K562 (cell line): ENCODE data around the gene PRKAR1B. TPM values are rescaled to one million over a fixed set of nuclear protein-coding genes. Genes with fewer than 3 reads are reported as not detected.
"Not testable (repeated sequence)": the region's sequence is repeated elsewhere in the genome, so short reads cannot be mapped to it uniquely, and the experiment has no call there.

Source experiments
- ATAC-seq: fragments of 200-7000 bp; cut with Tn5 transposase; 3 replicates; pipeline ENCODE4 v1.9.1; 2020; ENCODE audit warnings: moderate library complexity
- BruUV-seq: library from RNA; stranded (reverse); fragments of 400-500 nt; replicated peaks from 2 replicates; lab custom pipeline; 2021; lab: Mats Ljungman, UMichigan
- CTCF ChIA-PET: fragments of 300-600 bp; formaldehyde crosslinking; extraction: SDS; loops from one replicate; lab custom pipeline; 2021; ENCODE audit warnings: low intra/inter-chr PET ratio; lab: Yijun Ruan, JAX
- POLR2A ChIA-PET: fragments of 300-600, 350-650 bp; sonication (Branson Sonifier 250); formaldehyde crosslinking; extraction: SDS; loops from one replicate; lab custom pipeline; 2021; ENCODE audit warnings: antibody characterized with exemption, inconsistent platforms; lab: Yijun Ruan, JAX
- DNase-seq, 4 experiments: peaks; one replicate each; pipeline versions ENCODE4 v3.0.0 to v3.0.0-alpha.2; 2011 to 2018; ENCODE audit warnings: low spot score in 3 of 4, mixed read lengths in 3 of 4; ENCODE audit errors: extremely low read depth in 1 of 4
- FAIRE-seq: peaks from 2 replicates; lab custom pipeline; 2011; peaks lifted over from hg19 to GRCh38; lab: Jason Lieb, UNC
- H2AFZ ChIP-seq: 2 replicates; pipeline ENCODE4 v1.6.0; 2011; ENCODE audit warnings: low read depth, low read length, control low read depth, inconsistent platforms
- H3K27ac ChIP-seq: fragments of 200-600 bp; 3 replicates; pipeline ENCODE4 v1.8.0; 2011; ENCODE audit warnings: low read depth, mild to moderate bottlenecking, control low read depth, inconsistent platforms, low read length, moderate library complexity, mixed read lengths; ENCODE audit errors: extremely low read depth
- H3K27me3 ChIP-seq, 2 experiments: fragments of 300-600 bp in 1 of 2; 2 replicates in 1 of 2; 3 replicates in 1 of 2; pipeline versions ENCODE4 v1.6.0 to v1.8.0; 2011; ENCODE audit warnings: inconsistent platforms in 2 of 2, low read length in 2 of 2, mild to moderate bottlenecking in 1 of 2, mixed read lengths in 1 of 2, moderate library complexity in 1 of 2; ENCODE audit not compliant: control insufficient read depth in 2 of 2, insufficient read depth in 2 of 2
- H3K36me3 ChIP-seq: fragments of 300-600 bp; 3 replicates; pipeline ENCODE4 v1.8.0; 2011; ENCODE audit warnings: mild to moderate bottlenecking, low read length, inconsistent platforms; ENCODE audit not compliant: control insufficient read depth, insufficient read depth
- H3K4me1 ChIP-seq, 2 experiments: fragments of 200-600 bp in 1 of 2; replicated peaks in 1 of 2; 2 replicates in 1 of 2; 3 replicates in 1 of 2; pipeline versions ENCODE4 v1.5.1 to v1.8.0; 2011; ENCODE audit warnings: inconsistent platforms in 2 of 2, low read length in 2 of 2, mild to moderate bottlenecking in 1 of 2, mixed read lengths in 1 of 2, moderate library complexity in 1 of 2; ENCODE audit not compliant: control insufficient read depth in 2 of 2, insufficient read depth in 2 of 2
- H3K4me2 ChIP-seq: 2 replicates; pipeline ENCODE4 v1.6.1; 2011; ENCODE audit warnings: low read length, control low read depth, inconsistent platforms, mixed read lengths; ENCODE audit not compliant: insufficient read depth
- H3K4me3 ChIP-seq: fragments of 200-600 bp; sonication (generic), shearing (Covaris generic); 2 replicates; pipeline ENCODE4 v1.5.1; 2016; ENCODE audit warnings: control low read depth, inconsistent platforms
- H3K79me2 ChIP-seq: fragments of 200-600 bp; 3 replicates; pipeline ENCODE4 v1.8.0; 2011; ENCODE audit warnings: low read length, inconsistent platforms; ENCODE audit not compliant: control insufficient read depth, insufficient read depth
- H3K9ac ChIP-seq, 2 experiments: 2 replicates each; pipeline versions ENCODE4 v1.6.0 to v1.6.1; 2011; ENCODE audit warnings: low read depth in 2 of 2, low read length in 2 of 2, control low read depth in 1 of 2, inconsistent platforms in 1 of 2, mild to moderate bottlenecking in 1 of 2, mixed read lengths in 1 of 2; ENCODE audit not compliant: insufficient read depth in 1 of 2
- H3K9me1 ChIP-seq: one replicate; pipeline ENCODE4 v1.6.0; 2011; ENCODE audit warnings: inconsistent platforms, mild to moderate bottlenecking, low read length, moderate library complexity; ENCODE audit not compliant: control insufficient read depth, insufficient read depth
- H3K9me3 ChIP-seq: replicated peaks from 2 replicates; pipeline ENCODE4 v1.5.1; 2011; ENCODE audit warnings: low read depth, low read length, inconsistent platforms; ENCODE audit not compliant: control insufficient read depth, insufficient read depth
- H4K20me1 ChIP-seq: replicated peaks from 2 replicates; pipeline ENCODE4 v1.6.1; 2011; ENCODE audit warnings: low read length, inconsistent platforms, mixed read lengths; ENCODE audit not compliant: control insufficient read depth, insufficient read depth
- ADNP ChIP-seq: fragments of 200-800 bp; sonication (Bioruptor generic); IDR thresholded peaks from 2 replicates; pipeline ENCODE4 v1.6.1; 2016; ENCODE audit warnings: missing genetic modification characterization, missing compliant biosample characterization
- ELF1 ChIP-seq: fragments of 200-800 bp; sonication (Bioruptor generic); IDR thresholded peaks from 2 replicates; pipeline ENCODE4 v1.6.1; 2016; ENCODE audit warnings: missing genetic modification characterization, missing compliant biosample characterization
- NFATC3 ChIP-seq: fragments of 450-650 bp; IDR thresholded peaks from 2 replicates; pipeline ENCODE4 v1.6.1; 2017; ENCODE audit warnings: mild to moderate bottlenecking
- WGBS: fragments of 100-300 bp; shearing (Covaris generic); methylation state at CpG from one replicate; pipeline ENCODE4 v1.1.6; 2016; ENCODE audit warnings: low coverage, mixed read lengths; ENCODE audit not compliant: insufficient coverage; ENCODE audit errors: missing lambda C conversion rate; 5-methylcytosine and 5-hydroxymethylcytosine counted together
- in situ Hi-C: fragments of 300-500 bp; cut with MboI; formaldehyde crosslinking; loops from 4 replicates; pipeline ENCODE4 v1.15.0; 2018; ENCODE audit warnings: inconsistent platforms, mixed read lengths
- intact Hi-C: fragments of 100-400 bp; cut with micrococcal nuclease; formaldehyde crosslinking; loops from 2 replicates; pipeline ENCODE4 v1.14.2; 2022
- polyA plus RNA-seq, 8 experiments: library from polyadenylated mRNA; depleted of rRNA in 4 of 8; stranded (reverse) in 5 of 8; unstranded in 3 of 8; fragments of >200 nt; fragmentation: Nextera tagmentation in 2 of 8; fragmentation: Illumina TruSeq in 1 of 8; extraction: Ambion mirVana in 2 of 8; extraction: Trizol in 1 of 8; gene quantifications; 2 replicates each; pipeline versions ENCODE4 v1.2.1 to v1.2.3, GENCODE V29; 2011 to 2014; ENCODE audit warnings: inconsistent platforms in 1 of 8, missing spikeins in 1 of 8
- total RNA-seq, 7 experiments: library from RNA; depleted of rRNA in 6 of 7; stranded (reverse); fragments of >200 nt in 6 of 7; fragmentation: Illumina TruSeq in 2 of 7; extraction: Trizol in 2 of 7; gene quantifications; 2 replicates each; pipeline versions ENCODE4 v1.2.1 to v1.2.3, GENCODE V29; 2011 to 2021; ENCODE audit warnings: low replicate concordance in 1 of 7
- TF ChIP-seq, protein P1 (sequence below): fragments of 450-650 bp; IDR thresholded peaks from 2 replicates; pipeline ENCODE4 v1.6.1; 2018; ENCODE audit warnings: mild to moderate bottlenecking, low read depth; ENCODE audit not compliant: partially characterized antibody
- TF ChIP-seq, protein P2 (sequence below): fragments of 250-450 bp; sonication (Bioruptor Pico); IDR thresholded peaks from 2 replicates; pipeline ENCODE4 v1.5.0; 2021

Gene PRKAR1B
- total and polyA plus RNA-seq, 9 of the 15 experiments (the other 6 are each of a cell fraction or from before 2014, with no cell fraction given): 0.99 to 30.5 (median 12.7) TPM

DNA sequence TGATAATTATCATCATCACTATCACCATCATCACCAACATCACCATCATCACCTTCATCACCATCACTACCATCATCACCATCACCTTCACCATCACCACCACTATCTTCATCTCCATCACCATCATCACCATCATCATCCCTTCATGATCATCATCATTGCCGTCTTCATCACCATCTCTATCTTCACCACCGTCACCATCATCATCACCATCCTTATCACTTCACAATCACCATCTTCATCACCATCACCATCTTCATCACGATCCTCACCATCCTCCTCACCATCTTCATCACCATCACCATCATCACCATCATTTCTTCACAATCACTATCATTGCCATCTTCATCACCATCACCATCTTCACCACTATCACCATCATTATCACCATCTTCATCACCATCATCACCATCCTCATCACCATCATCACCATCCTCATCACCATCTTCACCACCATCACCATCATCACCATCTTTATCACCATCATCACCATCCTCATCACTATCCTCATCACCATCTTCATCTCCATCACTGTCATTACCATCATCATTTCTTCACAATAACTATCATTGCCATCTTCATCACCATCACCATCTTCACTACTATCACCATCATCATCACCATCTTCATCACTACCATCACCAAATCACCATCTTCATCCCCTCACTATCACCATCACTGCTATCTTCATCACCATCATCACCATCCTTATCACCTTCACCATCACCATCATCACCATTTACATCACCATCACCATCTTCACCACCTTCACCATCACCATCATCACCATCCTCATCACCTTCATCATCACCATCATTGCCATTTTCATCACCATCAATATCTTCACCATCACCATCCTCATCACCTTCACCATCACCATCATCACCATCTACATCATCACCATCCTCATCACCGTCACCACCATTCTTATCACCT, 73.0 kb downstream of the PRKAR1B start (continued):
- TF ChIP-seq, protein P1, sequence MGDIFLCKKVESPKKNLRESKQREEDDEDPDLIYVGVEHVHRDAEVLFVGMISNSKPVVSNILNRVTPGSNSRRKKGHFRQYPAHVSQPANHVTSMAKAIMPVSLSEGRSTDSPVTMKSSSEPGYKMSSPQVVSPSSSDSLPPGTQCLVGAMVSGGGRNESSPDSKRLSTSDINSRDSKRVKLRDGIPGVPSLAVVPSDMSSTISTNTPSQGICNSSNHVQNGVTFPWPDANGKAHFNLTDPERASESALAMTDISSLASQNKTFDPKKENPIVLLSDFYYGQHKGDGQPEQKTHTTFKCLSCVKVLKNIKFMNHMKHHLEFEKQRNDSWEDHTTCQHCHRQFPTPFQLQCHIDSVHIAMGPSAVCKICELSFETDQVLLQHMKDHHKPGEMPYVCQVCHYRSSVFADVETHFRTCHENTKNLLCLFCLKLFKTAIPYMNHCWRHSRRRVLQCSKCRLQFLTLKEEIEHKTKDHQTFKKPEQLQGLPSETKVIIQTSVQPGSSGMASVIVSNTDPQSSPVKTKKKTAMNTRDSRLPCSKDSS: no peak
- TF ChIP-seq ELF1: no peak
- TF ChIP-seq, protein P2, sequence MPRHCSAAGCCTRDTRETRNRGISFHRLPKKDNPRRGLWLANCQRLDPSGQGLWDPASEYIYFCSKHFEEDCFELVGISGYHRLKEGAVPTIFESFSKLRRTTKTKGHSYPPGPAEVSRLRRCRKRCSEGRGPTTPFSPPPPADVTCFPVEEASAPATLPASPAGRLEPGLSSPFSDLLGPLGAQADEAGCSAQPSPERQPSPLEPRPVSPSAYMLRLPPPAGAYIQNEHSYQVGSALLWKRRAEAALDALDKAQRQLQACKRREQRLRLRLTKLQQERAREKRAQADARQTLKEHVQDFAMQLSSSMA (CRISPR knock-in tag): no peak

DNA sequence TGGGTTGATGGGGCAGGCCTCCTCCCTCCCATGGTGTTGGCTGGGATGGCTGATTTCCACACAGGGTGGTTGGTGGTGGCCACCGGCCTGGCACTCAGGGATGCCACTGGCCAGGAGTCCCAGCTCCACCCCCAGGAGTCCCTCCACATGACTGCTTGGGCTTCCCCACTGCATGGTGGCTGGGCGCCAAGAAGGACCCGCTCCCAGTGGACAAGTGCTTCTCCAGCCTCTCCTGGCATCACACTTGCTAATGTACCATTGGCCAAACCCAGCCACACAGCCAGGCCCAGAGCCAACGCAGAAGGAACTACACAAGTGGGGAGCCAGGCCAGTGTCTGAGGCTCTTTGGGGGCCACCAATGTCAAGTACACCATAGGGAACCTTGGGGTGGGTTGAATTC, 74.2 kb downstream of the PRKAR1B start:
- Histone ChIP-seq H3K4me1 (peaks cover 0 to 5% of the 10 kb centered on the region in 2 experiments; a peak in 1 of 5 replicates), H3K4me2 (no peak overlapping the region), H4K20me1 (no peaks in the 10 kb centered on the region), H3K27me3 (no peaks in the 10 kb centered on the region), H3K9me1 (no peaks in the 10 kb centered on the region), H2AFZ (no peak overlapping the region), H3K4me3 (no peak overlapping the region), H3K27ac (no peak overlapping the region), H3K79me2 (no peaks in the 10 kb centered on the region), H3K9me3 (peaks cover 10% of the 10 kb centered on the region), H3K9ac (no peak overlapping the region), H3K36me3 (no peaks in the 10 kb centered on the region; the same call in 2 of the 3 replicates)
- TF ChIP-seq ADNP (tag) (no peak), NFATC3 (no peak)
- TF ChIP-seq, protein P1: no peak
- ATAC-seq (no peak), FAIRE-seq (no peak), DNase-seq (no peak)
- ChIA-PET CTCF (no interaction called here), POLR2A (no interaction called here)
- BruUV-seq: no TSS peak
- WGBS: 82% methylated on average over 4 of the region's 4 CpGs
- intact Hi-C loops: no loop called here
- in situ Hi-C loops: no loop called here

DNA sequence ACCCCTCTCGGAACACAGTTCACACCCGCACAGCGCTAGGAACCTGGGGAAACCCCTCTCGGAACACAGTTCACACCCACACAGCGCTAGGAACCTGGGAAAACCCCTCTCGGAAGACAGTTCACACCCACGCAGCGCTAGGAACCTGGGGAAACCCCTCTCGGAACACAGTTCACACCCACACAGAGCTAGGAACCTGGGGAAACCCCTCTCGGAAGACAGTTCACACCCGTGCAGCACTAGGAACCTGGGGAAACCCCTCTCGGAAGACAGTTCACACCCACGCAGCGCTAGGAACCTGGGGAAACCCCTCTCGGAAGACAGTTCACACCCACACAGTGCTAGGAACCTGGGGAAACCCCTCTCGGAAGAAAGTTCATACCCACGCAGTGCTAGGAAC, 74.9 kb downstream of the PRKAR1B start:
- CTCF ChIA-PET, H3K4me3 ChIP-seq: not testable (repeated sequence)
- WGBS: 90% methylated on average over 16 of the region's 17 CpGs

More for the DNA sequence above, 74.9 kb downstream of the PRKAR1B start:
- intact Hi-C loops, ATAC-seq, BruUV-seq, H3K9me3 ChIP-seq, H3K9me1 ChIP-seq, H3K9ac ChIP-seq, in situ Hi-C loops, H3K27me3 ChIP-seq, H3K36me3 ChIP-seq, H3K27ac ChIP-seq, H2AFZ ChIP-seq, FAIRE-seq, H3K79me2 ChIP-seq, DNase-seq, H3K4me2 ChIP-seq, H3K4me1 ChIP-seq, POLR2A ChIA-PET, H4K20me1 ChIP-seq: not testable (repeated sequence)
